GM18520 (cell line): ENCODE measurements around the gene STEAP2.

Source experiments
- ATAC-seq: cut with Tn5 transposase; IDR thresholded peaks from one replicate; pipeline ENCODE4 v1.9.1; 2021; ENCODE audit not compliant: unreplicated experiment

STEAP2 gene

GRCh38 chr7:90192876-90193750 is 18.4 kb upstream of the STEAP2 start:
- ATAC-seq, result no peak

GRCh38 chr7:90194911-90195809 is 16.4 kb upstream of the STEAP2 start:
- ATAC-seq, result no peak

GRCh38 chr7:90201500-90202195 is 9.9 kb upstream of the STEAP2 start:
- no peak for ATAC-seq

GRCh38 chr7:90207956-90208355 is 3.6 kb upstream of the STEAP2 start:
- no peak for ATAC-seq

GRCh38 chr7:90209776-90210175 is 1.8 kb upstream of the STEAP2 start:
- ATAC-seq, result no peak

- no peak for ATAC-seq
These were observed 1.1 kb upstream of the STEAP2 start for GRCh38 chr7:90210475-90210874.

GRCh38 chr7:90210981-90211380 is 559 bp upstream of the STEAP2 start:
- ATAC-seq, result no peak

- no peak for ATAC-seq
These were observed 582 bp downstream of the STEAP2 start for GRCh38 chr7:90212149-90212495.

GRCh38 chr7:90213521-90213920 is 2.0 kb downstream of the STEAP2 start:
- ATAC-seq, result no peak

- ATAC-seq, result no peak
These were observed 4.6 kb downstream of the STEAP2 start for GRCh38 chr7:90216080-90216674.

- ATAC-seq, result no peak
These were observed 5.2 kb downstream of the STEAP2 start for GRCh38 chr7:90216771-90217170.

- no peak for ATAC-seq
These were observed 10.8 kb downstream of the STEAP2 start for GRCh38 chr7:90222390-90222789.

GRCh38 chr7:90222811-90223725 is 11.5 kb downstream of the STEAP2 start:
- no peak for ATAC-seq

GRCh38 chr7:90224195-90224594 is 12.7 kb downstream of the STEAP2 start:
- ATAC-seq, result no peak

- ATAC-seq, result no peak
These were observed 13.6 kb downstream of the STEAP2 start for GRCh38 chr7:90225181-90225580.

GRCh38 chr7:90225601-90226000 is 14.1 kb downstream of the STEAP2 start:
- no peak for ATAC-seq

- no peak for ATAC-seq
These were observed 15.7 kb downstream of the STEAP2 start for GRCh38 chr7:90227259-90227658.

GRCh38 chr7:90229682-90230081 is 18.1 kb downstream of the STEAP2 start:
- no peak for ATAC-seq

- ATAC-seq, result no peak
These were observed 19.3 kb downstream of the STEAP2 start for GRCh38 chr7:90230834-90231233.

GRCh38 chr7:90231304-90231703 is 19.8 kb downstream of the STEAP2 start:
- ATAC-seq, result no peak
